Psoas muscle (tissue), 8 donors: ENCODE data around the gene TEX26. TPM values are rescaled to one million over a fixed set of nuclear protein-coding genes. Genes with fewer than 3 reads are reported as not detected.

ENCODE experiments used
- ATAC-seq, 4 donors: fragments of 200-7000 bp; cut with Tn5 transposase; one replicate each; pipeline ENCODE4 v1.9.1; 2020; ENCODE audit warnings: moderate library complexity in 3 of 4, mild to moderate bottlenecking in 2 of 4
- DNase-seq, 2 donors: peaks; one replicate each; pipeline ENCODE4 v3.0.0-alpha.2; 2020
- H3K27ac ChIP-seq: fragments of 200-600 bp; one replicate; pipeline ENCODE4 v1.8.0; 2022
- H3K27me3 ChIP-seq, 3 donors: fragments of 200-600 bp in 1 of 3; one replicate each; pipeline versions ENCODE4 v1.6.1 to v1.8.0; 2013 to 2022; ENCODE audit warnings: low read length in 2 of 3, mild to moderate bottlenecking in 2 of 3, moderate library complexity in 1 of 3; ENCODE audit not compliant: insufficient read depth in 3 of 3
- H3K36me3 ChIP-seq, 2 donors: fragments of 200-600 bp in 1 of 2; one replicate each; pipeline versions ENCODE4 v1.6.1 to v1.8.0; 2013 to 2022; ENCODE audit warnings: low read depth in 1 of 2, mild to moderate bottlenecking in 1 of 2, moderate library complexity in 1 of 2; ENCODE audit not compliant: insufficient read depth in 1 of 2
- H3K4me1 ChIP-seq: fragments of 200-600 bp; one replicate; pipeline ENCODE4 v1.8.0; 2022
- H3K4me3 ChIP-seq: fragments of 200-600 bp; one replicate; pipeline ENCODE4 v1.8.0; 2022; ENCODE audit warnings: mild to moderate bottlenecking
- H3K9me3 ChIP-seq: fragments of 200-600 bp; one replicate; pipeline ENCODE4 v1.8.0; 2022
- WGBS, 3 donors: extraction: QIAGEN DNeasy Blood & Tissue Kit; methylation state at CpG; one replicate each; pipeline versions ENCODE4 v1.1.6 to v1.1.7; 2013; 5-methylcytosine and 5-hydroxymethylcytosine counted together
- intact Hi-C, 2 donors: fragments of 100-400 bp; cut with DNase I; formaldehyde crosslinking; loops; one replicate each; pipeline versions ENCODE4 v1.11.0 to v1.14.2; 2022
- polyA plus RNA-seq, 3 donors: library from polyadenylated mRNA; stranded (reverse); fragments of 200-250 nt; gene quantifications; one replicate each; pipeline ENCODE4 v1.2.3, GENCODE V29; 2013
- total RNA-seq, 4 donors: library from RNA; stranded (reverse); fragmentation: NEBNext Ultra II Directional in 2 of 4; extraction: Animal tissue kit (Norgen Biotek cat#: 25700) in 2 of 4; gene quantifications; one replicate each; pipeline versions ENCODE4 v1.2.1 to v1.2.4, GENCODE V29; 2021 to 2023
- TF ChIP-seq, protein P1 (sequence below): fragments of 200-600 bp; IDR thresholded peaks from one replicate; pipeline ENCODE4 v1.8.0; 2022; ENCODE audit warnings: antibody characterized with exemption
- donor health status: healthy with polysubstance abuse.
- donor health status: DM: no; HTN: no; CAD: no; lungs with moderate emphysema.
- donor health status: Bipolar disorder and iron deficiency.
- donor health status: healthy.
- donor health status: DM: yes; HTN: yes; CAD: no.
- donor health status: DM: no; HTN: no; CAD: no.
- donor health status: DM: no; HTN: no; CAD: no.
- donor health status: DM: yes; HTN: yes; CAD: no.

Gene TEX26
- total and polyA plus RNA-seq, 7 donors: 0.04 TPM; not detected in 6

DNA sequence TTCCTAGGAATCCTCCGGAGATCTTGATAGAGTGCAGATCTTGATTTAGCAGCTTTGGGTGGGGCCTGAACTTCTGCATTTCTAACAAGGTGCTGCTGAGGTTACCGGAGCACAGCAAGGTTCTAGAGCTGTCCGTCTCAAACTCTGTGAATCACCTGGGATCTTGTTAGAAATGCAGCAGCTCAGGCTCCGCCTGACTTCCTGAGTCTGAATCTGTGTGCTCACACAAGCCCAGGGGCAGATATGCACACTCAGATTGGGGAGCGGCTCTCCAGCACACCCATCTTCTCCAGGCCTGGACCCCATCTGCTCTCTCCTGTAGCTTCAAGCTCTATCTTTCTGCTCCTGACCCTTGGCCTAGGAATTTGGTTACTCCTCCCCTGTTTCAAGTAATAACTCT, 3.5 kb upstream of the TEX26 start:
- intact Hi-C loops: no loop called here
- no peaks in the 10 kb centered on the region for H3K9me3 ChIP-seq
- WGBS, 3 donors: 86 to 91% (median 87%) methylated on average over 5 of the region's 5 CpGs
- peaks cover 0 to 8% (median 0%) of the 10 kb centered on the region in 3 donors for H3K27me3 ChIP-seq
- DNase-seq (no peak), ATAC-seq (no peak)
- H3K4me3 ChIP-seq: no peak overlapping the region
- H3K27ac ChIP-seq: no peak overlapping the region
- TF ChIP-seq, protein P1, sequence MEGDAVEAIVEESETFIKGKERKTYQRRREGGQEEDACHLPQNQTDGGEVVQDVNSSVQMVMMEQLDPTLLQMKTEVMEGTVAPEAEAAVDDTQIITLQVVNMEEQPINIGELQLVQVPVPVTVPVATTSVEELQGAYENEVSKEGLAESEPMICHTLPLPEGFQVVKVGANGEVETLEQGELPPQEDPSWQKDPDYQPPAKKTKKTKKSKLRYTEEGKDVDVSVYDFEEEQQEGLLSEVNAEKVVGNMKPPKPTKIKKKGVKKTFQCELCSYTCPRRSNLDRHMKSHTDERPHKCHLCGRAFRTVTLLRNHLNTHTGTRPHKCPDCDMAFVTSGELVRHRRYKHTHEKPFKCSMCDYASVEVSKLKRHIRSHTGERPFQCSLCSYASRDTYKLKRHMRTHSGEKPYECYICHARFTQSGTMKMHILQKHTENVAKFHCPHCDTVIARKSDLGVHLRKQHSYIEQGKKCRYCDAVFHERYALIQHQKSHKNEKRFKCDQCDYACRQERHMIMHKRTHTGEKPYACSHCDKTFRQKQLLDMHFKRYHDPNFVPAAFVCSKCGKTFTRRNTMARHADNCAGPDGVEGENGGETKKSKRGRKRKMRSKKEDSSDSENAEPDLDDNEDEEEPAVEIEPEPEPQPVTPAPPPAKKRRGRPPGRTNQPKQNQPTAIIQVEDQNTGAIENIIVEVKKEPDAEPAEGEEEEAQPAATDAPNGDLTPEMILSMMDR: no peak
- peaks cover 4% of the 10 kb centered on the region for H3K4me1 ChIP-seq
- H3K36me3 ChIP-seq: peaks cover 0 to 3% of the 10 kb centered on the region in 2 donors

DNA sequence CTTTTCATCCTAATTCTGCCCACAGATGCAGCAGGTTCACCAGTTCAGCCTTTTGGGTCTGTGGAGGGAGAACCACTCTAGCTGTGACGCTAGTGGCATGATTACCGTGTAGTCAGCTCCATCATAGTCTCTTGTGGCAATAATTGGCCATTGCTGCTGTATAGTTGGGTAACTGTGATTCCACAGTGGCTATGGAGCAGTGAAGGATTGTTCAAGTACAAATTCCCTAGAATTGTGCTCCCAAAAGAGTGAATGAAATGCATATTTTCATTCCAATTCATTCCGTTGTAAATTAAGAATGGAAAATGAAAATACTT, 856 bp downstream of the TEX26 start:
- intact Hi-C loops: no loop called here
- no peaks in the 10 kb centered on the region for H3K36me3 ChIP-seq
- DNase-seq (no peak), ATAC-seq (peak in 1 of 4 donors; percentile 45)
- H3K4me3 ChIP-seq: no peak overlapping the region
- H3K9me3 ChIP-seq: no peaks in the 10 kb centered on the region
- TF ChIP-seq, protein P1: no peak
- WGBS, 3 donors: 38 to 62% (median 47%) methylated on average over 3 of the region's 3 CpGs
- H3K27ac ChIP-seq: no peak overlapping the region
- peaks cover 0 to 20% (median 0%) of the 10 kb centered on the region in 3 donors for H3K27me3 ChIP-seq
- H3K4me1 ChIP-seq: peaks cover 4% of the 10 kb centered on the region

DNA sequence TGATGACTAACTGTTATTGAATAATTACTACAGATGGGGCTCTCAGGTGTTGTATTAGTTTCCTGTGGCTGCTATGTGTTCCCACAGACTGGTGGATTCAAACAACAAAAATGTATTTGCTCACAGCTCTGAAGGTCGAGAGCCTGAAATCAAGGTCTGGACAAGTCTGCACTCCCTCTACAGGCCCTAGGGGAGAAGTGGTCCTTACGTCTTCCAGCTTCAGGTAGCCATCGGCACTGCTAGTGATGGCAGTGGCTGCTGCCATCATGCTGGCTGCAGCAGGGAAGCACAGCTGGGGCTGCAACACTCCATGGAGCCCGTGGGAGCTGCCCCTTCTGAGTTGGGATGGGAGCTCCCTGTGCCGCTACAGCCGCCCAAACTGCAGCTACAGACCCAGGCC, 1.9 kb downstream of the TEX26 start:
- ATAC-seq: no peak
- intact Hi-C loops: no loop called here
- DNase-seq: no peak
- H3K27me3 ChIP-seq: peaks cover 0 to 20% (median 0%) of the 10 kb centered on the region in 3 donors
- H3K27ac ChIP-seq: no peak overlapping the region
- H3K9me3 ChIP-seq: peaks cover 3% of the 10 kb centered on the region
- 71 to 80% (median 78%) methylated on average over 6 of the region's 6 CpGs for WGBS, 3 donors
- TF ChIP-seq, protein P1: no peak
- no peaks in the 10 kb centered on the region for H3K36me3 ChIP-seq
- H3K4me3 ChIP-seq: no peak overlapping the region
- peaks cover 4% of the 10 kb centered on the region for H3K4me1 ChIP-seq

DNA sequence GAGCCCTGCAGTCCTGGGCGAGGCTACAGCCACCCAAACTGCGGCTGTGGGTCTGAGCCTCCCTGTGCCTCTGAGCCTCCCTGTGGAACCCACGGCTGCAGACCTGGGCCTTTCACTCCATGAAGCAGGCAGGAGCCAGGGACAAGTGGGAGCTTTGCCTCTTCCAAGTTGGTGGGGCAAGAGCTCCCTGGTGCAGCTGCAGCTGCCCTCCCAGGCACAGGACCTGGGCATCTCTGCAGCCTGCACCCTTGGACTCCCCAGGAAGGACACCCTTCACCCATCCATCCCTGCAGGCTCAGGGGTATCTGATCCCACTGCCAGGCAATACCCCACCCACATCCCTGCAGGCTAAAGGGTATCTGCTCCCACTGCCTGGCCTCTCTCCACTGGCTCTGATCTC, 2.3 kb downstream of the TEX26 start:
- WGBS, 3 donors: 87 to 95% (median 92%) methylated on average over 3 of the region's 3 CpGs
- DNase-seq (no peak), ATAC-seq (no peak)
- no peak overlapping the region for H3K27ac ChIP-seq
- H3K4me3 ChIP-seq: no peak overlapping the region
- peaks cover 3% of the 10 kb centered on the region for H3K9me3 ChIP-seq
- TF ChIP-seq, protein P1: no peak
- intact Hi-C loops: no loop called here
- peaks cover 0 to 20% (median 0%) of the 10 kb centered on the region in 3 donors for H3K27me3 ChIP-seq
- no peaks in the 10 kb centered on the region for H3K36me3 ChIP-seq
- peaks cover 4% of the 10 kb centered on the region for H3K4me1 ChIP-seq

DNA sequence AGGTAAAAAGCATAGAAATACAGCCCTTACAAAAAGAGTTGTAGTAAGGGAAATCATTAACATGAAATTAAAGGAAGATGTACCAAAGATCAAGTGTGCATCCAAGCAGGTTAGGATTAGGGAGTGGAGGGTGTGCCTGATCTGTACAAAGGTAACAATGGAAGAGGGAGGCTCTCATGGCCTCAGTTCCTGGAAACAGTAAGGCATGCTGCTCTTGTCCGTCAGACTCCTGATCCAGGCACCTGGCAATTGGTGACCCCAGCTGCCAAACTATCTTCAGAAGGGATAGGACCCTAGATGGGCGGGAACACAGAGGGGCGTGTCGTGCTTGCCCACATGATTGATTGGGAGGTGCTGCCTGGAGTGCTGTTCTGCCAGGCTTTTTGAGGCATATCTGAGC, 4.5 kb downstream of the TEX26 start:
- H3K27ac ChIP-seq: no peak overlapping the region
- peaks cover 4% of the 10 kb centered on the region for H3K4me1 ChIP-seq
- DNase-seq (no peak), ATAC-seq (no peak)
- TF ChIP-seq, protein P1: no peak
- intact Hi-C loops: no loop called here
- 67 to 70% (median 68%) methylated on average over 4 of the region's 4 CpGs for WGBS, 3 donors
- H3K36me3 ChIP-seq: no peaks in the 10 kb centered on the region
- peaks cover 3% of the 10 kb centered on the region for H3K9me3 ChIP-seq
- peaks cover 0 to 20% (median 0%) of the 10 kb centered on the region in 3 donors for H3K27me3 ChIP-seq
- no peak overlapping the region for H3K4me3 ChIP-seq
